Measurements from ENCODE around the gene GOLGA6L7. TPM values are rescaled to one million over a fixed set of nuclear protein-coding genes. Genes with fewer than 3 reads are reported as not detected.

The GOLGA6L7 gene
- total and polyA plus RNA-seq, 10 donors = not detected

GRCh38 chr15:28885630-28886430 is 37.4 kb upstream of the GOLGA6L7 start, which contains the start of gene APBA2:
Gene APBA2 (plus strand): TSS chr15:28885974. CDS start chr15:29053885, 167,911 bp downstream.
- Histone ChIP-seq H3K4me3 (peak within 1 kb of the TSS; percentile 35 to 75 (median 49)), H3K9me3 (no peaks in the 10 kb centered on the region), H3K27ac (peak within 1 kb of the TSS in 5 of 8 donors; percentile 20 to 78 (median 67)), H3K4me1 (peaks cover 0 to 36% (median 19%) of the 10 kb centered on the region in 6 donors), H3K36me3 (no peaks in the 10 kb centered on the region), H3K27me3 (replicated peaks in 1 of 7) (peaks cover 0 to 37% (median 18%) of the 10 kb centered on the region in 7 donors)
- TF ChIP-seq CTCF (IDR thresholded peaks at IDR 0.05 in 8 of 11, conservative IDR thresholded peaks at IDR 0.05 in 3 of 11) (no peak), POLR2A (IDR thresholded peaks at IDR 0.05) (no peak), POLR2AphosphoS5 (IDR thresholded peaks at IDR 0.05) (peak in 2 of 3 donors; percentile 32 to 39)
- intact Hi-C loops (cut with DNase I; ENCODE audit: low total_unique reads) = no loop called here
- WGBS, 5 donors = 1 to 3% (median 1%) methylated on average over 55 to 109 of the region's 109 CpGs; no CpG with 5 or more reads in 1 of the 5 donors
- DNase-seq = peak; percentile 83

GRCh38 chr15:28885128-28885629 is 36.7 kb upstream of the GOLGA6L7 start:
- peaks cover 0 to 37% (median 18%) of the 10 kb centered on the region in 7 donors for H3K27me3 ChIP-seq (replicated peaks in 1 of 7)
- intact Hi-C loops (cut with DNase I; ENCODE audit: low total_unique reads) = no loop called here
- no peak for TF ChIP-seq POLR2AphosphoS5 (IDR thresholded peaks at IDR 0.05)
- no peak for TF ChIP-seq CTCF (IDR thresholded peaks at IDR 0.05 in 8 of 11, conservative IDR thresholded peaks at IDR 0.05 in 3 of 11)
- no peak for TF ChIP-seq POLR2A (IDR thresholded peaks at IDR 0.05)
- no peak for DNase-seq
- peak overlapping the region; percentile 27 to 75 (median 49) for H3K4me3 ChIP-seq
- no peaks in the 10 kb centered on the region for H3K36me3 ChIP-seq
- H3K27ac ChIP-seq = peak overlapping the region in 3 of 8 donors; percentile 67 to 78 (median 72)
- H3K9me3 ChIP-seq = no peaks in the 10 kb centered on the region
- peaks cover 0 to 36% (median 19%) of the 10 kb centered on the region in 6 donors for H3K4me1 ChIP-seq
- 34 to 48% (median 37%) methylated on average over 22 to 31 of the region's 31 CpGs for WGBS, 5 donors

GRCh38 chr15:28884151-28884940 is 35.9 kb upstream of the GOLGA6L7 start:
- Histone ChIP-seq H3K27me3 (replicated peaks in 1 of 7) (peaks cover 0 to 37% (median 18%) of the 10 kb centered on the region in 7 donors), H3K36me3 (no peaks in the 10 kb centered on the region), H3K4me1 (peaks cover 0 to 36% (median 19%) of the 10 kb centered on the region in 6 donors), H3K4me3 (no peak overlapping the region), H3K27ac (no peak overlapping the region), H3K9me3 (no peaks in the 10 kb centered on the region)
- 90 to 95% (median 93%) methylated on average over 11 of the region's 11 CpGs for WGBS, 5 donors
- no peak for DNase-seq
- TF ChIP-seq POLR2A (IDR thresholded peaks at IDR 0.05) = no peak
- no peak for TF ChIP-seq POLR2AphosphoS5 (IDR thresholded peaks at IDR 0.05)
- no peak for TF ChIP-seq CTCF (IDR thresholded peaks at IDR 0.05 in 8 of 11, conservative IDR thresholded peaks at IDR 0.05 in 3 of 11)
- intact Hi-C loops (cut with DNase I; ENCODE audit: low total_unique reads) = no loop called here

Data from spleen (tissue), 11 donors.